Skeletal muscle tissue (tissue), 4 donors: ENCODE measurements around the gene FURIN. TPM values are rescaled to one million over a fixed set of nuclear protein-coding genes. Genes with fewer than 3 reads are reported as not detected.

Experiments used
- H3K27ac ChIP-seq: one replicate; pipeline ENCODE4 v1.7.0; 2013; ENCODE audit warnings: mild to moderate bottlenecking, low read depth, low read length, inconsistent platforms
- H3K27me3 ChIP-seq, 3 donors: one replicate each; pipeline ENCODE4 v1.7.0; 2013; ENCODE audit warnings: low read length in 3 of 3; ENCODE audit not compliant: control insufficient read depth in 3 of 3, insufficient read depth in 3 of 3
- H3K36me3 ChIP-seq, 3 donors: one replicate each; pipeline ENCODE4 v1.7.0; 2013; ENCODE audit warnings: low read length in 3 of 3; ENCODE audit not compliant: control insufficient read depth in 3 of 3, insufficient read depth in 3 of 3
- H3K4me1 ChIP-seq, 3 donors: one replicate each; pipeline ENCODE4 v1.7.0; 2013; ENCODE audit warnings: low read length in 3 of 3, mild to moderate bottlenecking in 3 of 3; ENCODE audit not compliant: control insufficient read depth in 3 of 3, insufficient read depth in 3 of 3
- H3K4me3 ChIP-seq, 3 donors: one replicate each; pipeline ENCODE4 v1.7.0; 2013; ENCODE audit warnings: low read length in 3 of 3
- H3K9ac ChIP-seq, 3 donors: one replicate each; pipeline ENCODE4 v1.7.0; 2013; ENCODE audit warnings: low read length in 3 of 3, mild to moderate bottlenecking in 3 of 3, moderate library complexity in 2 of 3, low read depth in 1 of 3
- H3K9me3 ChIP-seq, 3 donors: one replicate each; pipeline ENCODE4 v1.7.0; 2013; ENCODE audit warnings: low read length in 3 of 3; ENCODE audit not compliant: control insufficient read depth in 3 of 3
- total RNA-seq: library from RNA; depleted of rRNA; stranded (reverse); fragments of >200 nt; gene quantifications from one replicate; pipeline ENCODE4 v1.2.3, GENCODE V29; 2014
- donor health status: Osteomylitis.

The FURIN gene
- total RNA-seq, 1 donor from 2014 or later, result 12.0 TPM

DNA sequence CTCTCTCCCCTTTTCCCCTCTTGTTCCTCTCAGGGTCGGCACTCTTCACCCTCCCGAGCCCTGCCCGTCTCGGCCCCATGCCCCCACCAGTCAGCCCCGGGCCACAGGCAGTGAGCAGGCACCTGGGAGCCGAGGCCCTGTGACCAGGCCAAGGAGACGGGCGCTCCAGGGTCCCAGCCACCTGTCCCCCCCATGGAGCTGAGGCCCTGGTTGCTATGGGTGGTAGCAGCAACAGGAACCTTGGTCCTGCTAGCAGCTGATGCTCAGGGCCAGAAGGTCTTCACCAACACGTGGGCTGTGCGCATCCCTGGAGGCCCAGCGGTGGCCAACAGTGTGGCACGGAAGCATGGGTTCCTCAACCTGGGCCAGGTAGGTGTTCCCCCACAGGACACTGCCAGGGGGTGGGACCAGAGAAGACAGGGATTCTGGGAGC, 7.2 kb downstream of the FURIN start:
- Histone ChIP-seq H3K4me1 (peaks cover 27 to 30% (median 28%) of the 10 kb centered on the region in 3 donors), H3K9ac (peak overlapping the region in 1 of 3 donors; percentile 16), H3K27me3 (no peaks in the 10 kb centered on the region), H3K36me3 (peaks cover 44 to 51% (median 46%) of the 10 kb centered on the region in 3 donors), H3K9me3 (no peaks in the 10 kb centered on the region), H3K4me3 (no peak overlapping the region), H3K27ac (no peak overlapping the region)

DNA sequence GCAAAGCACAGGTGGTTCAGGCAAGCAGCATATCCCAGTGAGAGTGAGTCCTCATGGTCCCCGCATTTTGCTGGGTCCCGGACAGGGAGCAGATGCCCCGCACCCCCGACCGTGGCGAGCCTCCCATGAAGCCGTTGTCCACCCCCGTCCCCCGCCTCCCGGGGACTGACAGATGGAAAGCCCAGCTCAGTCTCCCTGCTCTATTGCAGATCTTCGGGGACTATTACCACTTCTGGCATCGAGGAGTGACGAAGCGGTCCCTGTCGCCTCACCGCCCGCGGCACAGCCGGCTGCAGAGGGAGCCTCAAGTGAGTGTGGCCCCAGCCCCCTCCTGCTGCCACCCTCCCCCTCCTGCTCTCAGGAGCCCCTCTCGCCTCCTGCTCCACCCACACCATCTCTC, 7.7 kb downstream of the FURIN start:
- Histone ChIP-seq H3K27me3 (no peaks in the 10 kb centered on the region), H3K4me1 (peaks cover 23 to 25% (median 24%) of the 10 kb centered on the region in 3 donors), H3K36me3 (peaks cover 49 to 55% (median 51%) of the 10 kb centered on the region in 3 donors), H3K9me3 (no peaks in the 10 kb centered on the region), H3K9ac (no peak overlapping the region), H3K27ac (no peak overlapping the region), H3K4me3 (no peak overlapping the region)

DNA sequence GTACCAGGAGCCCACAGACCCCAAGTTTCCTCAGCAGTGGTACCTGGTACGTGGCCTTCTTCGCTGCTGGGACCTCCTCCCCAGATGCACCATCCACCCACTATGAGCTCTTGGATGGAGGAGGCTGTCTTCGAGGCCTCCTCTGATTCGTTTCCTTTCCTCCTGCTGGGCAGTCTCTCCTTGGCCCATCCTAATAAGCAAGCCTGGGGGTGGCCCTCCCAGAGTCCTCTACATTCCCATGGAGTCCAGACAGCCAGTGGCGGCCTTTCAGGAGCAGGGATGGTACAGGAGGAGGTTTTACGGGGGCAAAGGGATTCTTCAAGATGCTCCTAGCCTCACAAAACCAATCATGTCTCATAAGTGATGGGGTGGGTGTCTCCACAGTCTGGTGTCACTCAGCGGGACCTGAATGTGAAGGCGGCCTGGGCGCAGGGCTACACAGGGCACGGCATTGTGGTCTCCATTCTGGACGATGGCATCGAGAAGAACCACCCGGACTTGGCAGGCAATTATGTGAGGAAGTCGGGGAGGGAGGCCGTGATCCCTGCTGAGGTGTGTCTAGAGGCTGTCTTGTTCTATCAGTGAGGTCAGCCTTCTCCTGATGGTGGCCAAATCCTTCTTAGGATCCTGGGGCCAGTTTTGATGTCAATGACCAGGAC, 8.3 kb downstream of the FURIN start:
- peaks cover 53 to 61% (median 57%) of the 10 kb centered on the region in 3 donors for H3K36me3 ChIP-seq
- peaks cover 23 to 24% (median 24%) of the 10 kb centered on the region in 3 donors for H3K4me1 ChIP-seq
- H3K27ac ChIP-seq, result no peak overlapping the region
- no peaks in the 10 kb centered on the region for H3K27me3 ChIP-seq
- H3K9me3 ChIP-seq, result no peaks in the 10 kb centered on the region
- no peak overlapping the region for H3K9ac ChIP-seq
- H3K4me3 ChIP-seq, result no peak overlapping the region

DNA sequence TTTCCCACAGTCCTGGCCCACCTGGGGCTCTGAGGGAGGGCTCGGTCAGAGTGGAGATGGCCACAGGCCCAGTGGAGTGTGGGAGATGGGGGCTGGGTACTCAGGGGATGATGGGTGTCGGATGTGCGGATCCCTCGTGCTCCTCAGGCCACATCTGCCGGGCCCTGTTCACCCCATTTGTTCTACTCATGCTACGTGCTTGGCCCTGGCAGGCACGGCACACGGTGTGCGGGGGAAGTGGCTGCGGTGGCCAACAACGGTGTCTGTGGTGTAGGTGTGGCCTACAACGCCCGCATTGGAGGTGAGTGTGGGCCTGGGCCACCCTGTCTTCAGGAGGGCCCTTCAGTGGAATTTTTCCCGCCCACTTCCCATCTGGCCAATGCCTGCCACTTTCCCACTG, 8.9 kb downstream of the FURIN start:
- Histone ChIP-seq H3K27me3 (no peaks in the 10 kb centered on the region), H3K4me3 (no peak overlapping the region), H3K9me3 (no peaks in the 10 kb centered on the region), H3K4me1 (peaks cover 21 to 22% (median 22%) of the 10 kb centered on the region in 3 donors), H3K36me3 (peaks cover 56 to 61% (median 61%) of the 10 kb centered on the region in 3 donors), H3K9ac (no peak overlapping the region), H3K27ac (no peak overlapping the region)

DNA sequence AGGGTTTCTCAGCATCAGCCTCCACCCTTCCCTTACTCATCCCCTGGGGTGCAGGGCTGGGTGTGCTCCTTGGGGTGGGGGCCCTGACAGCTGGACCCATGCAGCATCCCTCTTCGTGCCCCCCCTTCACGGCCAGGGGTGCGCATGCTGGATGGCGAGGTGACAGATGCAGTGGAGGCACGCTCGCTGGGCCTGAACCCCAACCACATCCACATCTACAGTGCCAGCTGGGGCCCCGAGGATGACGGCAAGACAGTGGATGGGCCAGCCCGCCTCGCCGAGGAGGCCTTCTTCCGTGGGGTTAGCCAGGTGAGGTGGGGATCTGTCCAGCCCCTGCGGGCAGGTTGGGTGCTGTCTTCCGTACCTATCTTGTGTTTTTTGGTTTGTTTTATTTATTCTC, 9.6 kb downstream of the FURIN start:
- peaks cover 58 to 62% (median 61%) of the 10 kb centered on the region in 3 donors for H3K36me3 ChIP-seq
- H3K9ac ChIP-seq, result no peak overlapping the region
- peaks cover 16 to 19% (median 17%) of the 10 kb centered on the region in 3 donors for H3K4me1 ChIP-seq
- H3K4me3 ChIP-seq, result no peak overlapping the region
- H3K27ac ChIP-seq, result no peak overlapping the region
- no peaks in the 10 kb centered on the region for H3K27me3 ChIP-seq
- H3K9me3 ChIP-seq, result no peaks in the 10 kb centered on the region

DNA sequence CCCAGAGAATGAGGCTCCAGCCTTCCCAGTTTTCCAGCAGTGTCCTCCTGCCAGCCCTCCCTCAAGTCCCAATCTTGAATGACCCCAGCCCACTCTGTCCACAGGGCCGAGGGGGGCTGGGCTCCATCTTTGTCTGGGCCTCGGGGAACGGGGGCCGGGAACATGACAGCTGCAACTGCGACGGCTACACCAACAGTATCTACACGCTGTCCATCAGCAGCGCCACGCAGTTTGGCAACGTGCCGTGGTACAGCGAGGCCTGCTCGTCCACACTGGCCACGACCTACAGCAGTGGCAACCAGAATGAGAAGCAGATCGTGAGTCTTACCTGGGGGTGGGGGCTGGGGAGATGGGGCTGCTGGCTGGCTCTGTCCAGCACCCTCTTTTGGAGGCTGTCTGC, 10.3 kb downstream of the FURIN start:
- Histone ChIP-seq H3K27me3 (no peaks in the 10 kb centered on the region), H3K9ac (no peak overlapping the region), H3K27ac (no peak overlapping the region), H3K9me3 (no peaks in the 10 kb centered on the region), H3K4me1 (peaks cover 16 to 19% (median 17%) of the 10 kb centered on the region in 3 donors), H3K4me3 (no peak overlapping the region), H3K36me3 (peaks cover 58 to 62% (median 61%) of the 10 kb centered on the region in 3 donors)

DNA sequence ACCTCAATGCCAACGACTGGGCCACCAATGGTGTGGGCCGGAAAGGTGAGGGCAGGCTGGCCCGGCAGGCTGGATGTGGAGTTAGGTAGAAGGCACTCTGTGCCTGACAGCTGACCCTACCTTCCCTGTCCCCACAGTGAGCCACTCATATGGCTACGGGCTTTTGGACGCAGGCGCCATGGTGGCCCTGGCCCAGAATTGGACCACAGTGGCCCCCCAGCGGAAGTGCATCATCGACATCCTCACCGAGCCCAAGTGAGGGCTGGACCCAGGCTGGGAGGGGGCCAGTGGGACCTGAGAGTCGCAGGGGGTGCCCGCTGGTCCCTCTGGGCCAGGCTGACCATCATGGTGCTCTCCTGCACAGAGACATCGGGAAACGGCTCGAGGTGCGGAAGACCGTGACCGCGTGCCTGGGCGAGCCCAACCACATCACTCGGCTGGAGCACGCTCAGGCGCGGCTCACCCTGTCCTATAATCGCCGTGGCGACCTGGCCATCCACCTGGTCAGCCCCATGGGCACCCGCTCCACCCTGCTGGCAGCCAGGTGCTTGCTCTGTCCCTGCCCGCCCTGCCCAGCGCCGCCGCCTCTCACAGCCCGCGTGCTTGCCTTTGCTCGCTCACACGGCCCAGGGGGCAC, 11.5 kb downstream of the FURIN start:
- Histone ChIP-seq H3K27me3 (no peaks in the 10 kb centered on the region), H3K36me3 (peaks cover 58 to 62% (median 61%) of the 10 kb centered on the region in 3 donors), H3K4me1 (peaks cover 13 to 15% (median 13%) of the 10 kb centered on the region in 3 donors), H3K4me3 (no peak overlapping the region), H3K9me3 (no peaks in the 10 kb centered on the region), H3K27ac (no peak overlapping the region), H3K9ac (no peak overlapping the region)

DNA sequence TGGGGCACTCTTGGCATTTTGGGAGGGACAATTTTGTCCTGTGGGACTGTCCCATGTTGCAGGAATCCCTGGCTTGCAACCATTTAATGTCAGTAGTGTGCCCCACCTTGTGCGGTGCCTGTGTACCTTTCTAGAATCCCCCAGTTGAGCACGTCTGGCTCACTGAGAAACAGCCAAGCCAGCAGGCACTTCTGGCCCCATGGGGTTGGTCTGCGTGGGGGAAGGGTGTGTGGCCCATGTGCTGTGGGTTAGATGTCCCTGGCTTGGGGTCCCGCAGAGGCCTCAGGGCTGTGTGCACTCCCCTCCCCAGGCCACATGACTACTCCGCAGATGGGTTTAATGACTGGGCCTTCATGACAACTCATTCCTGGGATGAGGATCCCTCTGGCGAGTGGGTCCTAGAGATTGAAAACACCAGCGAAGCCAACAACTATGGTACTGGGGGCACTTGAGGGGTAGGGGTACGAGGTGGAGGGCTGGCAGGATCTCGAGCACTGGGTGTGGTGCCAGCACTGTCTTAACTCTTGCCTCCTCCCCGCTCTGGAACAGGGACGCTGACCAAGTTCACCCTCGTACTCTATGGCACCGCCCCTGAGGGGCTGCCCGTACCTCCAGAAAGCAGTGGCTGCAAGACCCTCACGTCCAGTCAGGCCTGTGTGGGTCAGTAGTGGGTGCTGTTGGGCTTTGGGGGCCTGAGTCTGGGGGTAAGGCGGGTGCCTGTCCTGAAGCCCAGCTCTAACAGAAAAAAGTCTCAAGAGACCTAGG, 12.2 kb downstream of the FURIN start:
- H3K27ac ChIP-seq, result no peak overlapping the region
- H3K36me3 ChIP-seq, result peaks cover 58 to 62% (median 60%) of the 10 kb centered on the region in 3 donors
- peaks cover 16 to 21% (median 20%) of the 10 kb centered on the region in 3 donors for H3K4me1 ChIP-seq
- H3K9me3 ChIP-seq, result no peaks in the 10 kb centered on the region
- no peak overlapping the region for H3K4me3 ChIP-seq
- H3K9ac ChIP-seq, result no peak overlapping the region
- H3K27me3 ChIP-seq, result no peaks in the 10 kb centered on the region

DNA sequence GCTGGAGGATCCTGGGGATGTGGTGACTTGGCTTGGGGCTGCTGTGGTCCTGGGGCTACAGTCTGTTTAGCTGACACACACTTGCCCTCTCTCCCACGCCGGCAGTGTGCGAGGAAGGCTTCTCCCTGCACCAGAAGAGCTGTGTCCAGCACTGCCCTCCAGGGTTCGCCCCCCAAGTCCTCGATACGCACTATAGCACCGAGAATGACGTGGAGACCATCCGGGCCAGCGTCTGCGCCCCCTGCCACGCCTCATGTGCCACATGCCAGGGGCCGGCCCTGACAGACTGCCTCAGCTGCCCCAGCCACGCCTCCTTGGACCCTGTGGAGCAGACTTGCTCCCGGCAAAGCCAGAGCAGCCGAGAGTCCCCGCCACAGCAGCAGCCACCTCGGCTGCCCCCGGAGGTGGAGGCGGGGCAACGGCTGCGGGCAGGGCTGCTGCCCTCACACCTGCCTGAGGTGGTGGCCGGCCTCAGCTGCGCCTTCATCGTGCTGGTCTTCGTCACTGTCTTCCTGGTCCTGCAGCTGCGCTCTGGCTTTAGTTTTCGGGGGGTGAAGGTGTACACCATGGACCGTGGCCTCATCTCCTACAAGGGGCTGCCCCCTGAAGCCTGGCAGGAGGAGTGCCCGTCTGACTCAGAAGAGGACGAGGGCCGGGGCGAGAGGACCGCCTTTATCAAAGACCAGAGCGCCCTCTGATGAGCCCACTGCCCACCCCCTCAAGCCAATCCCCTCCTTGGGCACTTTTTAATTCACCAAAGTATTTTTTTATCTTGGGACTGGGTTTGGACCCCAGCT, 13.0 kb downstream of the FURIN start:
- Histone ChIP-seq H3K9me3 (no peaks in the 10 kb centered on the region), H3K4me3 (no peak overlapping the region), H3K36me3 (peaks cover 52 to 58% (median 54%) of the 10 kb centered on the region in 3 donors), H3K27ac (no peak overlapping the region), H3K9ac (no peak overlapping the region), H3K4me1 (peaks cover 24 to 25% (median 24%) of the 10 kb centered on the region in 3 donors), H3K27me3 (no peaks in the 10 kb centered on the region)
